Activated naive CD8-positive, alpha-beta T cell treated with anti-CD3 and anti-CD28 coated beads for 36 hours (primary cell): Measurements from ENCODE around the gene DPP6. TPM values are rescaled to one million over a fixed set of nuclear protein-coding genes. Genes with fewer than 3 reads are reported as not detected.
"Not testable (repeated sequence)": the region's sequence is repeated elsewhere in the genome, so short reads cannot be mapped to it uniquely, and the experiment has no call there.

Experiments used
- DNase-seq: peaks from one replicate; pipeline ENCODE4 v3.0.0; 2021
- H3K27ac Mint-ChIP-seq: one replicate; pipeline ENCODE4 v1.8.0; 2022; ENCODE audit warnings: mild to moderate bottlenecking, moderate library complexity, mixed read lengths
- H3K27me3 Mint-ChIP-seq: one replicate; pipeline ENCODE4 v1.8.0; 2022; ENCODE audit warnings: mild to moderate bottlenecking, mixed read lengths
- H3K36me3 Mint-ChIP-seq: one replicate; pipeline ENCODE4 v1.8.0; 2021; ENCODE audit warnings: mild to moderate bottlenecking, mixed read lengths
- H3K4me1 Mint-ChIP-seq: one replicate; pipeline ENCODE4 v1.8.0; 2021; ENCODE audit warnings: mixed read lengths
- H3K4me3 Mint-ChIP-seq: one replicate; pipeline ENCODE4 v1.8.0; 2022; ENCODE audit warnings: mild to moderate bottlenecking, moderate library complexity, mixed read lengths
- H3K9me3 Mint-ChIP-seq: one replicate; pipeline ENCODE4 v1.8.0; 2022; ENCODE audit warnings: mixed read lengths
- total RNA-seq, 2 experiments: library from RNA; stranded (reverse); gene quantifications; one replicate each; pipeline ENCODE4 v1.2.3, GENCODE V29; 2021

The DPP6 gene
- total RNA-seq, 2 experiments from 2014 or later: not detected

GRCh38 chr7:154915600-154915999 is 863.4 kb downstream of the DPP6 start:
- DNase-seq: no peak
- Mint-ChIP-seq H3K9me3 (peaks cover 2% of the 10 kb centered on the region), H3K27me3 (peaks cover 9% of the 10 kb centered on the region), H3K27ac (no peak overlapping the region), H3K4me1 (peaks cover 4% of the 10 kb centered on the region), H3K36me3 (peaks cover 2% of the 10 kb centered on the region), H3K4me3 (no peak overlapping the region)

DNA sequence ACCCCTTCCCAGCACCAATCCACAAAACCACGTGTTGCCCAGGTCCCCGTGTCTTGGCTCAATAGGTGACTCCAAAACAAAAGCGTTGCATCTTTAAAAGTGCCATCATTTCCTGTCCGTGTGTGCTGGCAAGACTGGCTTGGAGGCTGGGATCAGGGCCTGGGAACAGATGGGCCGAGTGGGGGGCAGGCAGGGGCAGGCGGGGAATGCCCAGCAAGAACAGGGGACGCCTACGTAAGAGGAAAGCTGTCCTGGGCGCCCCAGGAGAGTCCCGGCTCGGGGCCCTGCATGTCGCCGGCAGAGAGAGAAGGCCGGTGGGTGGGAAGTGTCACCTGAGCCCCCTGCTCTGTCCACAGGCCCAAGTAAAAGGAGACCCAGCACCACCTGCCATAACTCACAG is 864.2 kb downstream of the DPP6 start:
- Mint-ChIP-seq H3K4me3 (no peak overlapping the region), H3K4me1 (peaks cover 4% of the 10 kb centered on the region), H3K36me3 (peaks cover under 1% of the 10 kb centered on the region), H3K27ac (no peak overlapping the region), H3K27me3 (peaks cover 9% of the 10 kb centered on the region), H3K9me3 (peaks cover under 1% of the 10 kb centered on the region)
- DNase-seq: no peak

- no peak for DNase-seq
- Mint-ChIP-seq H3K4me1 (peaks cover 4% of the 10 kb centered on the region), H3K4me3 (no peak overlapping the region), H3K27ac (no peak overlapping the region), H3K9me3 (no peaks in the 10 kb centered on the region), H3K36me3 (no peaks in the 10 kb centered on the region), H3K27me3 (peaks cover 9% of the 10 kb centered on the region)
Measured at GRCh38 chr7:154916856-154917807, 864.9 kb downstream of the DPP6 start.

GRCh38 chr7:154917808-154918160 is 865.6 kb downstream of the DPP6 start:
- H3K27me3 Mint-ChIP-seq: peaks cover 9% of the 10 kb centered on the region
- DNase-seq: no peak

DNA sequence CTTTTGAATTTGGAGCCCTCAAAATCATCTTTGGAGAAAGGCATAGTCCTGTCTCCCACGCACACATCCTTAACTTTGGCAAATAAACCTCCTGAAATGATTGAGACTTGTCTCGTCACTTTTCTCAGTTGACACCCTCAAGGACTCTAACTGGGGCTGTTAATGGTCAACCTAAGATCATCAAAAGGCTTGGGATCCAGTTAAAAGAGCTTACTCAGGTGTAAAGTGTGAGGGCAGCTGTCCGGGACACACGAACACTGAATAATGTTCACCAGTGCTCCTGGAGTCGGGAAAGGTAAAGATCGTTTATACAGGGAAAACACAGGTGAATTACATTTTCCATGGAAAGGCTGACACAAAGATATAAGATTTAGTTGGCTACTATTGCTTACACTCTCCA is 866.1 kb downstream of the DPP6 start:
- H3K4me1 Mint-ChIP-seq: peaks cover 4% of the 10 kb centered on the region
- H3K9me3 Mint-ChIP-seq: no peaks in the 10 kb centered on the region
- DNase-seq: no peak
- no peak overlapping the region for H3K4me3 Mint-ChIP-seq
- no peaks in the 10 kb centered on the region for H3K36me3 Mint-ChIP-seq
- H3K27me3 Mint-ChIP-seq: peaks cover 9% of the 10 kb centered on the region
- no peak overlapping the region for H3K27ac Mint-ChIP-seq

More at GRCh38 chr7:154917808-154918160, 865.6 kb downstream of the DPP6 start:
- Mint-ChIP-seq H3K4me3 (no peak overlapping the region), H3K36me3 (no peaks in the 10 kb centered on the region), H3K27ac (no peak overlapping the region), H3K9me3 (no peaks in the 10 kb centered on the region), H3K4me1 (peaks cover 4% of the 10 kb centered on the region)

GRCh38 chr7:154918741-154919140 is 866.5 kb downstream of the DPP6 start:
- H3K27ac Mint-ChIP-seq: no peak overlapping the region
- no peak for DNase-seq
- H3K4me3 Mint-ChIP-seq: no peak overlapping the region
- no peaks in the 10 kb centered on the region for H3K9me3 Mint-ChIP-seq
- H3K36me3 Mint-ChIP-seq: no peaks in the 10 kb centered on the region
- H3K4me1 Mint-ChIP-seq: peaks cover 3% of the 10 kb centered on the region
- H3K27me3 Mint-ChIP-seq: peaks cover 7% of the 10 kb centered on the region

DNA sequence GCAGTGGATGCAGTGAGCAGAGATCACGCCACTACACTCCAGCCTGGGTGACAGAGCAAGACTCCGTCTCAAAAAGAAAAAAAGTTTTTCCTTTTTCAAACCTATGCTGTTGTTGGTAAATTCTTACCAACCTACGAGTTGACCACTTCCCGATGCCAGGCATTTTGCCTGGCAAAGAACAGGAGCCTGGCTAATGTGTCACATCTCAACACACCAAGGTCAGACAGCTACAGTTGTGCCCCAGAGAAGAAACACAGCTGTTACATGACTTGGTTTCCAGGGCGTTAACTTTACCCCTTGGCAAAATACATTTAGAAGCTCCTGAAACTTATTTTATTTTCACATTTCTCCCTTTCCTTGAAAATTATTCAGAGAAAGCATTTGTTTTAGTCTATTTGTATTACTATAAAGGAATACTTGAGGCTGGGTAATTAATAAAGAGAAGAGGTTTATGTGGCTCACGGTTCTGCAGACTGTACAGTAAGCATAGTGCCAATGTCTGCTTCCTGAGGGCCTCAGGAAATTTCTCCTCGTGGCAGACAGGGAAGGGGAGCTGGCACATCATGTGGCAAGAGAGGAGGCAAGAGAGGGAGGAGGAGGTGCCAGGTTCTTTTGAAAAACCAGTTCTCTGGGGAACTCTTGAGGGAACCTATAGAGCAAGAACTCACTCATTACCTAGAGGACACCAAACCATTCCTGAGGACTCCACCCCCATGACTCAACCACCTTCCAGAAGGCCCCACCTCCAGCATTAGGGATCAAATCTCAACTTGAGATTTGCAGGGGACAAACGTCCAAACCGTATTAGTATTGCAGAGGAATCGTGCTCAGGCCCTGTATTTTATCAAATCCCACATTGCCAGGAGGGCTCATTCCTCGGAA is 867.4 kb downstream of the DPP6 start:
- Mint-ChIP-seq H3K9me3 (no peaks in the 10 kb centered on the region), H3K36me3 (no peaks in the 10 kb centered on the region), H3K27me3 (peaks cover 4% of the 10 kb centered on the region), H3K4me3 (no peak overlapping the region), H3K4me1 (no peaks in the 10 kb centered on the region), H3K27ac (no peak overlapping the region)
- DNase-seq: no peak

- not testable (repeated sequence) for H3K36me3 Mint-ChIP-seq, H3K4me3 Mint-ChIP-seq, H3K27me3 Mint-ChIP-seq, H3K9me3 Mint-ChIP-seq, H3K4me1 Mint-ChIP-seq, DNase-seq, H3K27ac Mint-ChIP-seq
Measured at GRCh38 chr7:154922472-154922871, 870.3 kb downstream of the DPP6 start.

GRCh38 chr7:154927624-154928125 is 875.5 kb downstream of the DPP6 start:
- H3K4me1 Mint-ChIP-seq: peaks cover 26% of the 10 kb centered on the region

GRCh38 chr7:154928136-154929005 is 876.2 kb downstream of the DPP6 start:
- H3K36me3 Mint-ChIP-seq: peaks cover 15% of the 10 kb centered on the region
- H3K4me1 Mint-ChIP-seq: peaks cover 26% of the 10 kb centered on the region
- no peak for DNase-seq
- H3K4me3 Mint-ChIP-seq: peak overlapping the region; percentile 94
- no peaks in the 10 kb centered on the region for H3K27me3 Mint-ChIP-seq
- H3K9me3 Mint-ChIP-seq: peaks cover 2% of the 10 kb centered on the region
- peak overlapping the region; percentile 98 for H3K27ac Mint-ChIP-seq

More at GRCh38 chr7:154927624-154928125, 875.5 kb downstream of the DPP6 start:
- H3K27me3 Mint-ChIP-seq: no peaks in the 10 kb centered on the region
- H3K9me3 Mint-ChIP-seq: no peaks in the 10 kb centered on the region
- peak; percentile 64 for DNase-seq
- H3K27ac Mint-ChIP-seq: peak overlapping the region; percentile 98
- peak overlapping the region; percentile 94 for H3K4me3 Mint-ChIP-seq
- H3K36me3 Mint-ChIP-seq: peaks cover 8% of the 10 kb centered on the region

DNA sequence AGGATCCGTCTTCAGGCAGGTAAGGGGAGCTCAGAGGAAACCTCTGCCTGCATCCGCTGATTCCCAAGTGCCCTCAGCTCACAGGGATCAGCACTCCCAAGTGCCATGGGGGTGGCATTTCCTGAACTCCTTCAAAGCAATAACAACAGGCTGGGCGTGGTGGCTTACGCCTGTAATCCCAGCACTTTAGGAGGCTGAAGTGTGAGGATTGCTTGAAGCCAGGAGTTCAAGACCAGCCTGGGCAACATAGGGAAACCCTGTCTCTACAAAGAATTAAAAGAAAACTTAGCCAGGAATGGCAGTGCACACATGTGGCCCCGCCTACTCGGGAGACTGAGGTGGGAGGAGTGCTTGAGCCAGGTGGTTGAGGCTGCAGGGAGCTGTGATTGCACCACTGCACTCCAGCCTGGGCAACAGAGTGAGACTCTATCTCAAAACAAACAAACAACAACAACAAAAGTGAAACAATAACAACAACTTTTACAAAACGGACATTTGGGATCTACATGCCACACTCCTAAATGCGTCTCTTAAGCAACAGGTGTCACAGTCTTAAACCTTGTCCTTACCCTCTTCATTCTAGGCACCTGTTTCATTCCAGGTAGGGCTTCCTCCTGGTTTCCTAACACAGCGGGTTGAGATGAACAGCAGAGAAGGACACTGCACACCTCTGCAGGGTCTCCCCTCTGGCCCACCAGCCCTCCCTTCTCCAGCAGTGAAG is 877.0 kb downstream of the DPP6 start:
- no peak for DNase-seq
- Mint-ChIP-seq H3K27ac (peak overlapping the region; percentile 98), H3K9me3 (peaks cover 6% of the 10 kb centered on the region), H3K27me3 (no peaks in the 10 kb centered on the region), H3K36me3 (peaks cover 21% of the 10 kb centered on the region), H3K4me1 (peaks cover 26% of the 10 kb centered on the region), H3K4me3 (peak overlapping the region; percentile 94)

GRCh38 chr7:154931906-154932305 is 879.7 kb downstream of the DPP6 start:
- H3K4me1 Mint-ChIP-seq: peaks cover 30% of the 10 kb centered on the region
- H3K27ac Mint-ChIP-seq: no peak overlapping the region
- no peak for DNase-seq
- H3K36me3 Mint-ChIP-seq: peaks cover 42% of the 10 kb centered on the region
- H3K4me3 Mint-ChIP-seq: no peak overlapping the region
- H3K27me3 Mint-ChIP-seq: no peaks in the 10 kb centered on the region
- peaks cover 11% of the 10 kb centered on the region for H3K9me3 Mint-ChIP-seq

GRCh38 chr7:154934353-154934952 is 882.3 kb downstream of the DPP6 start:
- Mint-ChIP-seq H3K9me3 (peaks cover 11% of the 10 kb centered on the region), H3K36me3 (peaks cover 42% of the 10 kb centered on the region), H3K4me1 (peaks cover 24% of the 10 kb centered on the region)
- H3K27ac Mint-ChIP-seq, H3K4me3 Mint-ChIP-seq, H3K27me3 Mint-ChIP-seq, DNase-seq: not testable (repeated sequence)
